ENCODE results near the gene ZNF813.
"Not testable (repeated sequence)": the region's sequence is repeated elsewhere in the genome, so short reads cannot be mapped to it uniquely, and the experiment has no call there.

Gene ZNF813

DNA sequence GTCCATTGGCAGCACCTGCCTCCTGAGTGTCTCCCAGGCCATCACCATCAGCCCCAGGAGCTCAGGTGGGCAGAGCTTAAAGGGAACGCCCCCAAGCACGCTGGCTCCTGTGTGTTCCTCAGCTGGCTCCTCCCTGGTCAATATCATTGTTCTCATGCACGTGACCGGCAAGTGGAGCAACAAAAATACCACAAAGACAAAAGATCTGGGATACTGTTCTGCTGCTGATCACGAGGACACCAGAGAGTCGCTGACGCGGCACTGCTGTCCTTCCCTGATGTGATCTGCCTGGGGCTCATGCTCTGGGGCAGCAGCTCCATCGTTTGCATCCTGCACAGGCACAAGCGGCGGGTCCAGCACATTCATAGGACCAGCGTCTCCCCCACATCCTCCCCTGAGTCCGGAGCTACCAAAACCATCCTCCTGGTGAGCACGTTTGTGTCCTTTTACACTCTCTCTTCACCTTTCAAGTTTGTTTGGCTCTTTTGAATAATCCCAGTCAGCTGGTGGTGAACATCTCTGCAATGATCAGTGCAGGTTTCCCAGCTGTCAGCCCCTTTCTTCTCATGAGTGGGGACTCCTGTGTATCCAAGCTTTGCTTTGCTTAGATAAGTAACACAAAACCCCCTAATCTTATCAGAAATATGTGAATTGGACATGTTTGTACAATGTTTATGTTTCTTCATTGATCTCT is 36.3 kb downstream of the ZNF813 start:
- DNase-seq (ENCODE audit: low read depth); in situ Hi-C loops (cut with HindIII; ENCODE audit: low sequenced_read_pairs); H3K4me3 ChIP-seq (ENCODE audit: low read depth, low read length): not testable (repeated sequence)

DNA sequence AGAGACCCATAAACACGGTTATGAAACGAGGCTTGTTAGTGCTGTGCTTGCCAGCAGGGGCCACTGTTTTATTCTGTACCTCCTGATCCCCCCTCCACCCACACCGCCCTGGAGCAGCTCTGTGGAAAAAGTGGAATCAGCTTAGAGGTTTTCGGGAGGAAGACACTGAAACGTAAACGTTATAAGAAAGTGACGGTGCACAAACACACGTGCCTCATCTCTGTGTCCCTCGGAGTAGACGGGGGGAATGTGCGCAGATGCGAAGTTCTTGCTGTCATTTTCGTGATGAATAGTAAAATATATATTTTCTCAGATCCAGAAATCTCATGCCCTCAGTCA is 36.8 kb downstream of the ZNF813 start:
- in situ Hi-C loops (cut with HindIII; ENCODE audit: low sequenced_read_pairs); DNase-seq (ENCODE audit: low read depth); H3K4me3 ChIP-seq (ENCODE audit: low read depth, low read length): not testable (repeated sequence)

DNA sequence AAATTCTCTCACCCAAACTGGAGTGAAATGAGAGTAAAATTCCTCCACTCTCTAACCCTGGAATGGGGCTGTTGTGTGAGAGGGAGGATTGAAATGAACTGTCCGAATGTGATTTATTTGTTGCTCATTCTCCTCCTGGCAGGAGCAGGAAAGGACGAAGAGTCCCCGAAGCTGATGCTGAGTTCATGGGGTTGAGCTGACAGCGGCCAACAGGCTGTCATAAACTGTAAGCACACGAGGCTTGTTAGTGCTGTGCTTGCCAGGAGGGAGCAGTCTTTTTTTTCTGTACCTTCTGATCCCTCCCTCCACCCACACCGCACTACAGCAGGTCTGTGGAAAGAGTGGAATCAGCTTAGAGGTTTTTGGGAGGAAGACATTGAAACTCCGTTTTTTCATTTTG is 37.4 kb downstream of the ZNF813 start:
- no peak overlapping the region for H3K4me3 ChIP-seq (ENCODE audit: low read depth, low read length)
- in situ Hi-C loops (cut with HindIII; ENCODE audit: low sequenced_read_pairs): no loop called here
- DNase-seq (ENCODE audit: low read depth): no peak
- TF ChIP-seq, protein P1, sequence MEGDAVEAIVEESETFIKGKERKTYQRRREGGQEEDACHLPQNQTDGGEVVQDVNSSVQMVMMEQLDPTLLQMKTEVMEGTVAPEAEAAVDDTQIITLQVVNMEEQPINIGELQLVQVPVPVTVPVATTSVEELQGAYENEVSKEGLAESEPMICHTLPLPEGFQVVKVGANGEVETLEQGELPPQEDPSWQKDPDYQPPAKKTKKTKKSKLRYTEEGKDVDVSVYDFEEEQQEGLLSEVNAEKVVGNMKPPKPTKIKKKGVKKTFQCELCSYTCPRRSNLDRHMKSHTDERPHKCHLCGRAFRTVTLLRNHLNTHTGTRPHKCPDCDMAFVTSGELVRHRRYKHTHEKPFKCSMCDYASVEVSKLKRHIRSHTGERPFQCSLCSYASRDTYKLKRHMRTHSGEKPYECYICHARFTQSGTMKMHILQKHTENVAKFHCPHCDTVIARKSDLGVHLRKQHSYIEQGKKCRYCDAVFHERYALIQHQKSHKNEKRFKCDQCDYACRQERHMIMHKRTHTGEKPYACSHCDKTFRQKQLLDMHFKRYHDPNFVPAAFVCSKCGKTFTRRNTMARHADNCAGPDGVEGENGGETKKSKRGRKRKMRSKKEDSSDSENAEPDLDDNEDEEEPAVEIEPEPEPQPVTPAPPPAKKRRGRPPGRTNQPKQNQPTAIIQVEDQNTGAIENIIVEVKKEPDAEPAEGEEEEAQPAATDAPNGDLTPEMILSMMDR (IDR thresholded peaks at IDR 0.05; ENCODE audit: low read depth, low read length, missing control alignments): no peak

DNA sequence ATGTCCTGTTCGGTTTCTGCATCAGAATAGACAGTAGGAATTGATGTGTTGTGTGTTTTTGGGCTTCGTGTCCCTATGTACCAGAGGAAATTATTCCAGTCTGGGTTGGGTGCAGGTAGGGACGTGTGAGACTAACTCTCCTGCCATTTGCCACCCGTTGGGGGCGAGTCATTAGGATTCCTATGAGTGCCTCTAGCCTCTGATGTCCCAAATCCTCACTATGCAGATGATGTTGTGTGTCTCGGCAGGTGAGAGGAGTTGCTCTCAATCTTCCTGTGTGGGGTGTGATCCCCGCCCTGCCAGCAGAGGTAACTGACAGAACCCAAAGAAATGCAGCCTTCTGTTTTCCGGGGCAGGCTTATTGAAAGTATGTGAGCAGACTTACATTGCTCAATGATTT is 39.2 kb downstream of the ZNF813 start:
- in situ Hi-C loops (cut with HindIII; ENCODE audit: low sequenced_read_pairs): no loop called here
- no peak overlapping the region for H3K4me3 ChIP-seq (ENCODE audit: low read depth, low read length)
- TF ChIP-seq, protein P1 (IDR thresholded peaks at IDR 0.05; ENCODE audit: low read depth, low read length, missing control alignments): no peak
- no peak for DNase-seq (ENCODE audit: low read depth)

DNA sequence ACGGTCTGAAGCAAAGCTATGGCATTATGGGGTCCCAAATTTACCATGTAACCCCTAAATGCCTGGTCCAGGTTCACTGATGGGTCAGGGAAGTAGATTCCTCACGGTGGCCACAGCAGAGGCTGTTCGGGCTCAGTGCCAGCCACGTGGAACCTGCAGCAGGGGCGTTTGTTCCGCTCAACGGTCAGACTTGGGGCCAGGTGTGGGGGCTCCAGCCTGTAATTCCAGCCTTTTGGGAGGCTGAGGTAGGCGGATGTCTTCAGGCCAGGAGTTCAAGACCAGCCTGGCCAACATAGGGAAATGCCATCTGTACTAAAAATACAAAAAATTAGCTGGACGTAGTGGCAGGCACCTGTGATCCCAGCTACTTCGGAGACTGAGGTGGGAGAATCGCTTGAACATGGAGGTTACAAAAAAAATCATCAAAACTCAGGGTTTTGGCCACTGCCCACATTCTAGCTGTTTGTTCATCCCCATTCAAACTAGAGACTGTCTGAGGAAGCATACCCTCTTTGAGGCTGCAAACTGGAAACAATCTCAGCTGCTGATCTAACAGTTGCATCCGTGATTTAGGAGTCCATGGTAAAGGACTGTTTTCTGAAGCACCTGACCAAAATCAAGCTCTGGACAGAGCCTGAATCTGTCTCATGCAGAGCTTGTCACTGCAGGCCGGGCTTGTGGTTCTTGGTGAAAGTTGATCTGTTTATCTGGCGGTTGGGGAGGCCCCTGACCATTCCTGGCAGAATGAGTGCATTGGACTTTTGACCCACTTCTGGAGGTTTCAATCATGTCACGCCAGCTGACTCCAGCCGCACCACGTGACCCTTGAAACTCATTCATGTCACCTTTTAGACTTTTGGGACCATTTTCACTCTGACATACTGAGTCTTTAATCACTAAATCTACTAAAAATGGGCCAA is 40.2 kb downstream of the ZNF813 start:
- DNase-seq (ENCODE audit: low read depth): no peak
- in situ Hi-C loops (cut with HindIII; ENCODE audit: low sequenced_read_pairs): no loop called here
- TF ChIP-seq, protein P1 (IDR thresholded peaks at IDR 0.05; ENCODE audit: low read depth, low read length, missing control alignments): no peak
- no peak overlapping the region for H3K4me3 ChIP-seq (ENCODE audit: low read depth, low read length)

DNA sequence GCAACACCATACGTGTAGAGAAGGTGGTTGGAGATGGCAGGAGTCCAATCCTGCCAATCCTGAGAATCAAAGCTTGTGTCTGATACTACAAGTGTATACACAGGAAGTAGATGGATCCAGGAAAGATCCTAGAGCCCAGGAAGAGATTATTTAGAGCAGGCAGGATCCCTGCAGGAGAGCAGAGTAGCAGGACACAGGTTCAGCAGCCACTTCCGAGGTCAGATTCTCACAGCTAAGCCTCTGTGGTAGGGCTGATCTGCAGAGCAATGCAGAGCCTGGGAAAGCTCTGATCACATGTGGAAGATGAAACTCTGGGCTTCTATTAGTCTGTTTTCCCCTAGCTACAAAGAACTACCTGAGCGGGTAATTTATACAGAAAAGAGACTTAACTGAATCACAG is 41.9 kb downstream of the ZNF813 start:
- in situ Hi-C loops (cut with HindIII; ENCODE audit: low sequenced_read_pairs): no loop called here
- DNase-seq (ENCODE audit: low read depth): no peak
- H3K4me3 ChIP-seq (ENCODE audit: low read depth, low read length): no peak overlapping the region
- TF ChIP-seq, protein P1 (IDR thresholded peaks at IDR 0.05; ENCODE audit: low read depth, low read length, missing control alignments): no peak

DNA sequence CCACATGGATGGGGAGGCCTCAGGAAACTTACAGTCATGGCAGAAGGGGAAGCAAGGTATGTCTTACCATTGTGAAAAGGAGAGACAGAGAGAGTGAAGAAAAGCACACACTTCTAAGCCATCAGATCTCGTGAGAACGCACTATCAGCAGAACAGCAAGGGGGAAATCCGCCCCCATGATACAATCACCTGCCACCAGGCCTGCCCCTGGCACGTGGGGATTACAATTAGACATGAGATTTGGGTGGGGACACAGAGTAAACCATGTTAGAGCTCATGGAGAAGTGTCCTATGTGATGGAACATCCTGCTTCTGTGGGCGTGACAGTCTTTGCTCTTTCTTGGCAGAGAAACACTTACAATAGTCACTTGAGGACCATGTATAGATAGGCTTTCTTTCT is 42.3 kb downstream of the ZNF813 start:
- TF ChIP-seq, protein P1 (IDR thresholded peaks at IDR 0.05; ENCODE audit: low read depth, low read length, missing control alignments): no peak
- no peak for DNase-seq (ENCODE audit: low read depth)
- in situ Hi-C loops (cut with HindIII; ENCODE audit: low sequenced_read_pairs): no loop called here
- no peak overlapping the region for H3K4me3 ChIP-seq (ENCODE audit: low read depth, low read length)

Data from astrocyte of the cerebellum (primary cell).